Cerebellar cortex (tissue), 1 donor: ENCODE data around the gene GFY.
"Not testable (repeated sequence)": the region's sequence is repeated elsewhere in the genome, so short reads cannot be mapped to it uniquely, and the experiment has no call there.

Experiments used
- DNase-seq: peaks from one replicate; pipeline ENCODE4 v3.0.0-alpha.2; 2015; ENCODE audit warnings: low spot score

Gene GFY

DNA sequence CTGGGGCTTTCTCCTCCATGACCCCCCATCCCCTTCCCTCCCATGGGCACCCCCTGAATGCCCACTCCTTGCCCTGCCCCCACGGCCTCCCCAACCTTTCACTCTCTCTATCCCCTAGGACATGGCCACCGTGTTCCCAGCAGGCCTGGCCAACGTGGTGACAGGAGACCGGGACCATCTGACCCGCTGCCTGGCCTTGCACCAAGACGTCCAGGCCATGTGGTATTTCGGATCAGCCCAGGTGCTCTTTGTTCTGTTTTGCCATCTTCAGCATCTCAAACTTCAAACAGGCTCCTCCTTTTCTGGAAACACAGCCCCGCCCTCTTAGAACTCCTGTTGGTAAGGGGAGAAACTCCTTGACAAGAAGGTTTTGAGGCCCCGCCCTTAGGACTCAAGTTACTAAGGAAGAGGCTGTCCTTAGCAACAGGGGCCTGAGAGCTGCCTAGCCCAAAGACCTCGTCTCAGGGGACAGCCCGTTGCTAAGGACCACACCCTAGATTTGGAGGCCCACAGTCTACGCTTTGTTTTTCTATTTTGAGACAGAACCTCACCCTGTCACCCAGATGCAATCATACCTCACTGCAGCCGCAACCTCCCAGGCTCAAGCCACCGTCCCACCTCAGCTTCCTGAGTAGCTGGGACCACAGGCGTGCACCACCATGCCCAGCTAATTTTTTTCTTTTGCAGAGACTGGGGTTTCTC lies 43.7 kb downstream of the GFY start:
- peak; percentile 70 for DNase-seq

DNA sequence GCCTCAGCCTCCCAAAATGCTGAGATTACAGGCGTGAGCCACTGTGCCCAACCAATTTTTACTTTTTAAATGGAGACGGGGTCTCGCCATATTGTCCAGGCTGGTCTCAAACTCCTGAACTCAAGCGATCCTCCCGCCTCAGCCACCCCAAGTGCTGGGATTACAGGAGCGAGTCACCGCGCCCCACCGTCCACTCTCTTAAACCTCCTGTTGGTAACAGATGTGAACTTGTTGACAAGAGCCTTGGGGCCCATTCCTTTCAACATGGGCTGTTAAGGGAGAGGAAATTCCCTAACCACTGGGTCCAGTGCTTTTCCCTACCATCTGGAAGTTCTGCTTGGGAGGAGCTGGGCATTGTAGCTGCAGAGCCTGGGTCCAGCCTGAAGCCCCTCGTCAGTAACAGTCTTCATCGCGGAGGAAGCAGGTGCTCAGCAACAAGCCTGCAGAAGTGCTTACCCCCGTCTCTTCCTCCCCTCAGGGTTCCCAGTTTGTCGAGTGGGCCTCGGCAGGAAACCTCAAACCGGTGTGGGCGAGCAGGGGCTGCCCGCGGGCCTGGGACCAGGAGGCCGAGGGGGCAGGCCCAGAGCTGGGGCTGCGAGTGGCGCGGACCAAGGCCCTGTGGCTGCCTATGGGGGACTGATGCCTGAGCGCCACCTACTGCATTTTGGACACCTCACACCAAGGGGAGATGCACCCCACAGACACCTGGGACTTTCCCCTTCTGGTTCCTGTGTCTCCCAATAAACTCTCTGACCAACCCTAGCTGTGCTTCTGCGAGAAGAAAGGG lies 44.8 kb downstream of the GFY start:
- DNase-seq, result no peak

DNA sequence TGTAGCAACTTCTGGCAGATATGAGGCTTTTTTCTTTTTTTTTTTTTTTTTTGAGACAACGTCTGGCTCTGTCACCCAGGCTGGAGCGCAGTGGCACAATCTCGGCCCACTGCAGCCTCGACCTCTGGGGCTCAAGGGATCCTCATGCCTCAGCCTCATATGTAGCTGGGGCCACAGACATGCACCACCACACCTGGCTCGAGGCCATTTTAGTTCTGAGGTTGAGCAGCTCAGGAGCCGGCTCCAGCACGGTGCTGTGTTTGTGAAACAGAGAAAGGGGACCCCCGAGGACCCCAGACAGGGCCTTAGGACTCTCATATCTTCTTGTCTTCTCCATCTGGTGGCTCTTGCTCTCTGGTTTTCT lies 45.4 kb downstream of the GFY start:
- no peak for DNase-seq

DNA sequence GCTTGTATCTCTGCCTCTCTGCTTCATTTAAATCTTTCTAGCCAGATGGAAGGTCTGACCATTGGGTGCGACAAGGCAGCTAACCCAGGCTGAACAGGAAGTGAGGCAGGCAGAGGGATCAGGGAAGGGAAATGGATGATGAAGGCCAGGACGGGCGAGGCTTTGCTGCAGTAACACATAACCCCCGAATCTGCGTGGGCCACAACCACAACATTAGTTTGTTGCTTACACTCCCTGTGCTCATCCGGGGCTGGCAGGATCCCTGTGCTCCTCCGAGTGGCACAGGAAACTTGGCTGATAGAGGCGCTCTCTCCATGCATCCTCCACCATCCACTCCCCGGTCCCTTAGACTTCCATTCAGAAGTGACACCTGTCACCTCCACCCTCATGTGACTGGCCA lies 47.7 kb downstream of the GFY start:
- no peak for DNase-seq

DNA sequence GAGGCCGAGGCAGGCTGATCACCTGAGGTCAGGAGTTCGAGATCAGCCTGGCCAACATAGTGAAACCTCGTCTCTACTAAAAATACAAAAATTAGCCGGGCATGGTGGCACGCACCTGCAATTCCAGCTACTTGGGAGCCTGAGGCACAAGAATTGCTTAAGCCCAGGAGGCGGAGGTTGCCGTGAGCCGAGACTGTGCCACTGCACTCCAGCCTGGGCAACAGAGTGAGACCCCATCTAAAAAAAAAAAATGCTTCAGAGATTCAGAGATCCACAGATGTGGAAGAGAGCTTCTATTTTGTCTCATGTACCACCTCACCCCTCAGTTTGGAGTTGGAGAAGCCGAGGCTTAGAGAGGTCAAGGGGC lies 48.3 kb downstream of the GFY start:
- DNase-seq, result not testable (repeated sequence)

DNA sequence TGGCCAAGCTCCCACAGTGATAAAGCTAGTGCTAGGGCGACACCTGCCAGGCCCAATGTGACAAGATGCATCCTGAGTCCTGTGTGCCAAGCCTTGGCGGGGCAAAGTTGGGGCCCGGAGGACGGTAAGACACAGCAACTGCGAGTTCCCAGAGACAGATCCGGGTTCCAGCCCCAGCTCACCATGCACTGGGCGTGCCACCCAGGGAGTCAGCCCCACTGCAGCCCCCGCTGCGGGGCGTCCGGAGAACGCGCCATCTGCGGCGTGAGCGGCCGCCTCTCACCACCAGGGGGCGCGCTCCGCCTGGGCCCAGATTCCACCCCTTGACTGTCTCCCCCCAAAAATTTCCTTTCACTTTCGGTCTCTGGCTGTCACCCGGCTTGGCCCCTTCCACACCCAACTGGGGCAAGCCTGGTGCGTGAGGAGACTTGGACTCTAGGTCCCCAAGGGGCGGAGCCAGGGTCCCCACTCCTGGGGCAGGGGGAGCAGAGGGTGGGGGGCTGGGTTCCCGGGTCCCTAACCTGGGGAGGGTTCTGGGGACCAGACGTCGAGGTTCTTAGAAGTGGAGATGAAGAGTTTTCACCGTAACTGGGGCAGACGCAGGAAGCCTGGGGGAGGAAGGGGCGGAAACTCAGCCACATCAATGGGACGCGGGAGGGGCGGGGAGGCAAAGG lies 48.8 kb downstream of the GFY start, which contains the start of gene FLT3LG:
Gene FLT3LG, plus strand, starts transcription at position 348 of the 674 bp plus-strand sequence. CDS start 425 bp downstream, outside the sequence.
- no peak for DNase-seq

DNA sequence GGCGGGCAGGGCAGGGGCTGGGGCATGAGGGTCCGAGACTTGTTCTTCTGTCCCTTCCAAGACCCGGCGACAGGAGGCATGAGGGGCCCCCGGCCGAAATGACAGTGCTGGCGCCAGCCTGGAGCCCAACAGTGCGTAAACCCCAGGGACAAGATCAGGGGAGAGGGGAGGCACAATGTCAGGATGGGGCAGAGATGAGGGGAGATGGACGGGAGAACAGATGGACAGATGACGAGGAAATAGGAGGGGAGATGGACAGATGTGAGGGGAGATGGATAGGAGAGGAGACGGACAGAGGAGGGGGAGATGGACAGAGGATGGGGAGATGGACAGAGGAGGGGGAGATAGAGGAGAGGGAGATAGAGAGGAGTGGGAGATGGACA lies 49.3 kb downstream of the GFY start:
- DNase-seq, result no peak

DNA sequence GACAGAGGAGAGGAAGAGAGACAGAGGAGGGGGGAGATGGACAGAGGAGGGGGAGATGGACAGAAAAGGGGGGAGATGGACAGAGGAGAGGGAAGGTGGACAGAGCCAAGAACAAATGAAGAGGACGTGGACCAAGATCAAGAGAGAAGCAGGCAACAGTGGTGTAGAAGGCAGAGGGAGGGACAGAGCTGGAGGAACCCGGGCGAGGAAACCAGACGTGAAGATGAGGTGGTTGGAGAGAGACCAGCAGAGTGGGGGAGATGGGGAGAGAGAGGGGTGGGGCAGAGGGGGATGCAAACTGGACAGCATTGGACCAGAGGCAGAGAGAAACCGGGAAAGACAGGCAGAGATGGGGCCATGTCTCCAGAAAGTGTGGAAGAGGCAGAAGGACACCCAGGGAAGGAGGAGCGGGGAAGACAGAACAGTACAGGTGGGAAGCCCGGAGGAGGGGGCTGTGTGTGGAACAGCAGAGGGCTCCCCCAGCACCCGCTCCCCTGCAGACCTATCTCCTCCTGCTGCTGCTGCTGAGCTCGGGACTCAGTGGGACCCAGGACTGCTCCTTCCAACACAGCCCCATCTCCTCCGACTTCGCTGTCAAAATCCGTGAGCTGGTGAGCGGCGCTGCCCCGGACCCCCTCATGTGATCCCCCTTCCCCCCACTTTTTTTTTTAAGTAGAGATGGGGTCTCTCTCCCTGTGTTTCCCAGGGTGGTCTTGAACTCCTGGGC lies 50.2 kb downstream of the GFY start:
- DNase-seq, result no peak

DNA sequence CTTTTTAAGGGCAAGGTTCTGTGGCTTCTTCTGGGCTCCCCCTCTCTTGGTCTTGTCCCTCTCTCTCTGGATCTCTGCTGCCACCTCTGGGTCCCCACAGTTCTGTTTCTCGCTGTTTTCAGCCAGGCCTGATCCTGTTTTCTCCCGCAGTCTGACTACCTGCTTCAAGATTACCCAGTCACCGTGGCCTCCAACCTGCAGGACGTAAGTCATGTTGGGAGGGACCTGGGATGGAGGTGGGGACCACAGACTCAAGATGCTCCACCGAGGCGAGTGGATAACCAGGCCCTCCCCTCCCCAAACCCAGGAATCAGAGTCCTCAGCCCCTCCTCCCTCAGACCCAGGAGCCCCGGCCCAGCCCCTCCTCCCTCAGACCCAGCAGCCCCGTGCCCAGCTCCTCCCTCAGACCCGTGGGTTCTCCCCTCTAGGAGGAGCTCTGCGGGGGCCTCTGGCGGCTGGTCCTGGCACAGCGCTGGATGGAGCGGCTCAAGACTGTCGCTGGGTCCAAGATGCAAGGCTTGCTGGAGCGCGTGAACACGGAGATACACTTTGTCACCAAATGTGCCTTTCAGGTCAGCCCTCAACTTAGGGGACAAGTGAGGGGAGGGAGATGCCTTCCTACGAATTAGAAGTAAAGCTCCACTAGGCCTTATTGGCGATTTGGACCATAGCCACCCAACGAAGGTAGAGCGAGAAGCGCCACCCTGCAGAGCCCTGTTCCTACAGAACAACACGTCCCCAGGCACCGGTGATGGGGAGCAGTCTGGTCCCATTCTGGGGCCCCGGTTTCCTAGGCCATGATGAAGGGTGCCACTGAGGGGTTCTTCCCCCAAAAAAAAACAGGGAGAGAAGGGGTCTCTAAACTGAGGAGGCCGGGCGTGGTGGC lies 51.0 kb downstream of the GFY start:
- DNase-seq, result peak; percentile 75
